ENCODE results near the gene PTPRG. TPM values are rescaled to one million over a fixed set of nuclear protein-coding genes. Genes with fewer than 3 reads are reported as not detected.

The PTPRG gene
- total RNA-seq, 1 experiment from 2014 or later: 0.74 TPM

DNA sequence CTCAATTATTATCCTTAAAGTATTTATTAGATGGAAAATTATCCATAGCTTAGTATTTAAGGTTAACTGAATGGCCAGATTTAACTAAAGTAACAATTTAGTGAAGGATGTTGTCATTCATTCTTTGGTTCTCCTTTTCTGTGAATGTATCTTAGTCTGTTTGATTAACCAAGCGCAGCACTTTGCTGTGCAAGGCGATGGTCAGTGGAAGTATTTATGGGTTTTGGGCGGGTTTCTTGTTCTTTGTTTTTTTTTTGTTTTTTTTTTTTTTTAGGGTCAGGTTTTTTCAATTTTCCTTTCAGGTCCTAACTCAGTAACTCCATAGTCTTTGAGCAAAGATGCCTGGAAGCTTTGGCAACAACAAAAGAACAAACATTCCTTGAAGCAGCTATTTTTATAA is 328.8 kb downstream of the PTPRG start:
- Histone ChIP-seq H3K27me3 (ENCODE audit: control insufficient read depth, insufficient read depth, low read length) (no peaks in the 10 kb centered on the region), H3K36me3 (ENCODE audit: control insufficient read depth, insufficient read depth, low read length) (no peaks in the 10 kb centered on the region), H3K9me3 (ENCODE audit: control insufficient read depth, insufficient read depth, low read depth, low read length) (no peaks in the 10 kb centered on the region), H3K4me1 (ENCODE audit: control insufficient read depth, insufficient read depth, low read length) (no peaks in the 10 kb centered on the region), H3K4me3 (ENCODE audit: low read depth in 2 of 2, low read length in 2 of 2) (no peak overlapping the region), H3K27ac (ENCODE audit: low read length) (no peak overlapping the region)
- ChIA-PET POLR2A (no interaction called here), CTCF (no interaction called here)
- intact Hi-C loops (cut with micrococcal nuclease; ENCODE audit: unreplicated experiment) (no loop called here), in situ Hi-C loops (cut with HindIII; ENCODE audit: low pct_unique_long_range_greater_than_20kb, low sequenced_read_pairs) (no loop called here)
- no TSS peak for BruUV-seq (replicated peaks)
- TF ChIP-seq, protein P1, sequence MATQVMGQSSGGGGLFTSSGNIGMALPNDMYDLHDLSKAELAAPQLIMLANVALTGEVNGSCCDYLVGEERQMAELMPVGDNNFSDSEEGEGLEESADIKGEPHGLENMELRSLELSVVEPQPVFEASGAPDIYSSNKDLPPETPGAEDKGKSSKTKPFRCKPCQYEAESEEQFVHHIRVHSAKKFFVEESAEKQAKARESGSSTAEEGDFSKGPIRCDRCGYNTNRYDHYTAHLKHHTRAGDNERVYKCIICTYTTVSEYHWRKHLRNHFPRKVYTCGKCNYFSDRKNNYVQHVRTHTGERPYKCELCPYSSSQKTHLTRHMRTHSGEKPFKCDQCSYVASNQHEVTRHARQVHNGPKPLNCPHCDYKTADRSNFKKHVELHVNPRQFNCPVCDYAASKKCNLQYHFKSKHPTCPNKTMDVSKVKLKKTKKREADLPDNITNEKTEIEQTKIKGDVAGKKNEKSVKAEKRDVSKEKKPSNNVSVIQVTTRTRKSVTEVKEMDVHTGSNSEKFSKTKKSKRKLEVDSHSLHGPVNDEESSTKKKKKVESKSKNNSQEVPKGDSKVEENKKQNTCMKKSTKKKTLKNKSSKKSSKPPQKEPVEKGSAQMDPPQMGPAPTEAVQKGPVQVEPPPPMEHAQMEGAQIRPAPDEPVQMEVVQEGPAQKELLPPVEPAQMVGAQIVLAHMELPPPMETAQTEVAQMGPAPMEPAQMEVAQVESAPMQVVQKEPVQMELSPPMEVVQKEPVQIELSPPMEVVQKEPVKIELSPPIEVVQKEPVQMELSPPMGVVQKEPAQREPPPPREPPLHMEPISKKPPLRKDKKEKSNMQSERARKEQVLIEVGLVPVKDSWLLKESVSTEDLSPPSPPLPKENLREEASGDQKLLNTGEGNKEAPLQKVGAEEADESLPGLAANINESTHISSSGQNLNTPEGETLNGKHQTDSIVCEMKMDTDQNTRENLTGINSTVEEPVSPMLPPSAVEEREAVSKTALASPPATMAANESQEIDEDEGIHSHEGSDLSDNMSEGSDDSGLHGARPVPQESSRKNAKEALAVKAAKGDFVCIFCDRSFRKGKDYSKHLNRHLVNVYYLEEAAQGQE (IDR thresholded peaks at IDR 0.05; ENCODE audit: insufficient read depth in 1 of 2, low read depth in 2 of 2, low read length in 1 of 2): no peak
- TF ChIP-seq, protein P2, sequence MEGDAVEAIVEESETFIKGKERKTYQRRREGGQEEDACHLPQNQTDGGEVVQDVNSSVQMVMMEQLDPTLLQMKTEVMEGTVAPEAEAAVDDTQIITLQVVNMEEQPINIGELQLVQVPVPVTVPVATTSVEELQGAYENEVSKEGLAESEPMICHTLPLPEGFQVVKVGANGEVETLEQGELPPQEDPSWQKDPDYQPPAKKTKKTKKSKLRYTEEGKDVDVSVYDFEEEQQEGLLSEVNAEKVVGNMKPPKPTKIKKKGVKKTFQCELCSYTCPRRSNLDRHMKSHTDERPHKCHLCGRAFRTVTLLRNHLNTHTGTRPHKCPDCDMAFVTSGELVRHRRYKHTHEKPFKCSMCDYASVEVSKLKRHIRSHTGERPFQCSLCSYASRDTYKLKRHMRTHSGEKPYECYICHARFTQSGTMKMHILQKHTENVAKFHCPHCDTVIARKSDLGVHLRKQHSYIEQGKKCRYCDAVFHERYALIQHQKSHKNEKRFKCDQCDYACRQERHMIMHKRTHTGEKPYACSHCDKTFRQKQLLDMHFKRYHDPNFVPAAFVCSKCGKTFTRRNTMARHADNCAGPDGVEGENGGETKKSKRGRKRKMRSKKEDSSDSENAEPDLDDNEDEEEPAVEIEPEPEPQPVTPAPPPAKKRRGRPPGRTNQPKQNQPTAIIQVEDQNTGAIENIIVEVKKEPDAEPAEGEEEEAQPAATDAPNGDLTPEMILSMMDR (IDR thresholded peaks at IDR 0.05): no peak
- no peak for TF ChIP-seq TCF7L2 (IDR thresholded peaks at IDR 0.05; ENCODE audit: low read depth, low read length)
- TF ChIP-seq SIN3A (IDR thresholded peaks at IDR 0.05; ENCODE audit: borderline replicate concordance, insufficient read depth, low read depth, low read length): no peak
- no peak for TF ChIP-seq POLR2AphosphoS5 (IDR thresholded peaks at IDR 0.05; ENCODE audit: low read depth, low read length)
- ATAC-seq (no peak), DNase-seq (ENCODE audit: low read depth, low spot score) (no peak)

DNA sequence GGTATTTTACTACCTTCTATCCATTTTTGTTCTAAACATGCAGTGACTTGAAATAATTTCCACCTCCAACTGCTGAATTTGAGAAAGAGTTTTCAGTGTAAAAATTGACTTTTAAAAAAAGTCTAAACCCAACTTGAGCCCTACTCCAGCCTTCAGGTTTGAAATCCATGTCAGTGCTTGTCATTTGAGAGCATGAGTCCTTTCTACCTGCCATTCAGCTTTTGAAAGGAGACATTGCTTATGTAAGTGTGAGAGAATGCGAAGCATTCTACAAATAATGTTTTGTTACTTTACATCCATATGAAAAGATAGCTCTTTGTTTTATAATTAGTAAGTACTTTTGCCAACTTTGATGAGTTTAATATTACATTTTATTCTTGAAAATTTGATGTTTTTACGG is 329.2 kb downstream of the PTPRG start:
- H3K4me1 ChIP-seq (ENCODE audit: control insufficient read depth, insufficient read depth, low read length): no peaks in the 10 kb centered on the region
- POLR2A ChIA-PET: no interaction called here

More for the DNA sequence above, 329.2 kb downstream of the PTPRG start:
- intact Hi-C loops (cut with micrococcal nuclease; ENCODE audit: unreplicated experiment) (no loop called here), in situ Hi-C loops (cut with HindIII; ENCODE audit: low pct_unique_long_range_greater_than_20kb, low sequenced_read_pairs) (no loop called here)
- DNase-seq (ENCODE audit: low read depth, low spot score) (no peak), ATAC-seq (no peak)
- H3K27ac ChIP-seq (ENCODE audit: low read length): no peak overlapping the region
- CTCF ChIA-PET: no interaction called here
- no peaks in the 10 kb centered on the region for H3K9me3 ChIP-seq (ENCODE audit: control insufficient read depth, insufficient read depth, low read depth, low read length)
- H3K36me3 ChIP-seq (ENCODE audit: control insufficient read depth, insufficient read depth, low read length): no peaks in the 10 kb centered on the region
- no TSS peak for BruUV-seq (replicated peaks)
- no peaks in the 10 kb centered on the region for H3K27me3 ChIP-seq (ENCODE audit: control insufficient read depth, insufficient read depth, low read length)
- no peak overlapping the region for H3K4me3 ChIP-seq (ENCODE audit: low read depth in 2 of 2, low read length in 2 of 2)
- no peak for TF ChIP-seq SIN3A (IDR thresholded peaks at IDR 0.05; ENCODE audit: borderline replicate concordance, insufficient read depth, low read depth, low read length)
- TF ChIP-seq, protein P1 (IDR thresholded peaks at IDR 0.05; ENCODE audit: insufficient read depth in 1 of 2, low read depth in 2 of 2, low read length in 1 of 2): no peak
- TF ChIP-seq, protein P2 (IDR thresholded peaks at IDR 0.05): no peak

Data from Panc1 (cell line).